HFF-Myc (cell line): ENCODE data around the gene PACC1.

Experiments used
- DNase-seq: peaks from one replicate; pipeline ENCODE4 v3.0.0-alpha.2; 2011; ENCODE audit warnings: low read depth; ENCODE audit errors: extremely low read depth
- H3K4me3 ChIP-seq: replicated peaks from 2 replicates; pipeline ENCODE4 v1.5.1; 2011; ENCODE audit warnings: low read depth, mild to moderate bottlenecking, control low read depth, low read length
- CTCF ChIP-seq: IDR thresholded peaks from 2 replicates; pipeline ENCODE4 v1.5.1; 2012; ENCODE audit warnings: mild to moderate bottlenecking, low read depth, low read length, control low read depth; ENCODE audit errors: missing control alignments

PACC1 gene

GRCh38 chr1:212438831-212439237 is 24.1 kb upstream of the PACC1 start:
- no peak overlapping the region for H3K4me3 ChIP-seq
- no peak for TF ChIP-seq CTCF
- DNase-seq: no peak

GRCh38 chr1:212437179-212437798 is 22.6 kb upstream of the PACC1 start:
- H3K4me3 ChIP-seq: no peak overlapping the region
- no peak for DNase-seq
- TF ChIP-seq CTCF: no peak

- TF ChIP-seq CTCF: no peak
- no peak overlapping the region for H3K4me3 ChIP-seq
- no peak for DNase-seq
These were observed 20.3 kb upstream of the PACC1 start for GRCh38 chr1:212434992-212435391.

GRCh38 chr1:212433577-212434462 is 19.1 kb upstream of the PACC1 start:
- peak overlapping the region; percentile 65 for H3K4me3 ChIP-seq
- no peak for TF ChIP-seq CTCF
- no peak for DNase-seq

- no peak for DNase-seq
- peak within 1 kb of the TSS; percentile 65 for H3K4me3 ChIP-seq
- no peak for TF ChIP-seq CTCF
These were observed 18.2 kb upstream of the PACC1 start, which contains the start of gene NENF for GRCh38 chr1:212432661-212433576. Gene NENF, plus strand, starts transcription at chr1:212432920. Its CDS starts 24 bp downstream, at chr1:212432944.

- DNase-seq: no peak
- H3K4me3 ChIP-seq: peak overlapping the region; percentile 65
- TF ChIP-seq CTCF: no peak
These were observed 17.6 kb upstream of the PACC1 start for GRCh38 chr1:212432272-212432660.
